ENCODE measurements around the gene REELD1.

Gene REELD1

DNA sequence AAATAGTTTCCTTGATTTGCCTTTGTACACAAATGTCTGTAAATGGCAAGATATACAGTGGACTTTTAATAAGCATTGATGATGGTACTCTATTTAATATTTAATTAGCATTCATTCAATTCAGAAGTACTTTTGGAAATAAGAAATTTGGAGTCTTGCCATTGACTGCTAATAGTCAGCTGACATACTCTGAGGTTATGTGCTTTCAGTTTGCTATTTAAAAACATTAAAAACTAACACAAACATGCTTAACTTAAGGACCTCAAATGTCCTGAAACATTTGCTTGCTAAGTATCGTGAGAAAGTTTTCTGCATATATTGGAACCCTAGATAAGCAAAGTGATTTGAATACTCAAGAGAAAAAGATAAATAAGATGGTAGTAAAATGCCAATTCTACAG is 64.6 kb downstream of the REELD1 start:
- Histone ChIP-seq H3K36me3 (peaks cover 4% of the 10 kb centered on the region), H3K27ac (no peak overlapping the region), H3K4me3 (ENCODE audit: low read depth, low read length) (no peak overlapping the region), H3K27me3 (ENCODE audit: insufficient read depth, low read depth, severe bottlenecking) (no peaks in the 10 kb centered on the region), H3K9me3 (ENCODE audit: severe bottlenecking) (no peaks in the 10 kb centered on the region)
- TF ChIP-seq, protein P1, sequence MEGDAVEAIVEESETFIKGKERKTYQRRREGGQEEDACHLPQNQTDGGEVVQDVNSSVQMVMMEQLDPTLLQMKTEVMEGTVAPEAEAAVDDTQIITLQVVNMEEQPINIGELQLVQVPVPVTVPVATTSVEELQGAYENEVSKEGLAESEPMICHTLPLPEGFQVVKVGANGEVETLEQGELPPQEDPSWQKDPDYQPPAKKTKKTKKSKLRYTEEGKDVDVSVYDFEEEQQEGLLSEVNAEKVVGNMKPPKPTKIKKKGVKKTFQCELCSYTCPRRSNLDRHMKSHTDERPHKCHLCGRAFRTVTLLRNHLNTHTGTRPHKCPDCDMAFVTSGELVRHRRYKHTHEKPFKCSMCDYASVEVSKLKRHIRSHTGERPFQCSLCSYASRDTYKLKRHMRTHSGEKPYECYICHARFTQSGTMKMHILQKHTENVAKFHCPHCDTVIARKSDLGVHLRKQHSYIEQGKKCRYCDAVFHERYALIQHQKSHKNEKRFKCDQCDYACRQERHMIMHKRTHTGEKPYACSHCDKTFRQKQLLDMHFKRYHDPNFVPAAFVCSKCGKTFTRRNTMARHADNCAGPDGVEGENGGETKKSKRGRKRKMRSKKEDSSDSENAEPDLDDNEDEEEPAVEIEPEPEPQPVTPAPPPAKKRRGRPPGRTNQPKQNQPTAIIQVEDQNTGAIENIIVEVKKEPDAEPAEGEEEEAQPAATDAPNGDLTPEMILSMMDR (IDR thresholded peaks at IDR 0.05; ENCODE audit: low read depth, low read length), result no peak
- DNase-seq, result no peak
